ENCODE measurements around the gene MST1.
A peak's percentile ranks its signal among the peaks of the same experiment; 100 is the strongest.

The MST1 gene

GRCh38 chr3:49717959-49718857, 28.9 kb upstream of the MST1 start:
- DNase-seq: no peak

- DNase-seq: no peak
Observed at GRCh38 chr3:49717211-49717958, 28.1 kb upstream of the MST1 start.

GRCh38 chr3:49716691-49717210, 27.5 kb upstream of the MST1 start:
- no peak for DNase-seq

- DNase-seq: no peak
Observed at GRCh38 chr3:49716169-49716568, 26.9 kb upstream of the MST1 start.

GRCh38 chr3:49715611-49716121, 26.4 kb upstream of the MST1 start:
- DNase-seq: no peak

GRCh38 chr3:49714728-49715550, 25.7 kb upstream of the MST1 start:
- DNase-seq: no peak

- no peak for DNase-seq
Observed at GRCh38 chr3:49713336-49714105, 24.2 kb upstream of the MST1 start.

- no peak for DNase-seq
Observed at GRCh38 chr3:49712631-49713317, 23.5 kb upstream of the MST1 start.

- DNase-seq: no peak
Observed at GRCh38 chr3:49712166-49712565, 22.9 kb upstream of the MST1 start.

GRCh38 chr3:49711489-49711888, 22.2 kb upstream of the MST1 start:
- no peak for DNase-seq

GRCh38 chr3:49709852-49710251, 20.6 kb upstream of the MST1 start:
- no peak for DNase-seq

- DNase-seq: no peak
Observed at GRCh38 chr3:49707113-49707480, 17.8 kb upstream of the MST1 start.

GRCh38 chr3:49706456-49707112, 17.3 kb upstream of the MST1 start:
- DNase-seq: no peak

GRCh38 chr3:49705390-49705960, 16.2 kb upstream of the MST1 start:
- no peak for DNase-seq

GRCh38 chr3:49704629-49705028, 15.4 kb upstream of the MST1 start:
- DNase-seq: no peak

- no peak for DNase-seq
Observed at GRCh38 chr3:49703956-49704355, 14.7 kb upstream of the MST1 start.

GRCh38 chr3:49703443-49703927, 14.2 kb upstream of the MST1 start:
- peak; percentile 67 for DNase-seq

- no peak for DNase-seq
Observed at GRCh38 chr3:49702672-49703071, 13.4 kb upstream of the MST1 start.

- no peak for DNase-seq
Observed at GRCh38 chr3:49701388-49702077, 12.3 kb upstream of the MST1 start.
